ENCODE results near the gene TMC1. TPM values are rescaled to one million over a fixed set of nuclear protein-coding genes. Genes with fewer than 3 reads are reported as not detected.

The TMC1 gene
- total RNA-seq, 2 donors from 2014 or later, result 0.29 to 0.42 TPM

DNA sequence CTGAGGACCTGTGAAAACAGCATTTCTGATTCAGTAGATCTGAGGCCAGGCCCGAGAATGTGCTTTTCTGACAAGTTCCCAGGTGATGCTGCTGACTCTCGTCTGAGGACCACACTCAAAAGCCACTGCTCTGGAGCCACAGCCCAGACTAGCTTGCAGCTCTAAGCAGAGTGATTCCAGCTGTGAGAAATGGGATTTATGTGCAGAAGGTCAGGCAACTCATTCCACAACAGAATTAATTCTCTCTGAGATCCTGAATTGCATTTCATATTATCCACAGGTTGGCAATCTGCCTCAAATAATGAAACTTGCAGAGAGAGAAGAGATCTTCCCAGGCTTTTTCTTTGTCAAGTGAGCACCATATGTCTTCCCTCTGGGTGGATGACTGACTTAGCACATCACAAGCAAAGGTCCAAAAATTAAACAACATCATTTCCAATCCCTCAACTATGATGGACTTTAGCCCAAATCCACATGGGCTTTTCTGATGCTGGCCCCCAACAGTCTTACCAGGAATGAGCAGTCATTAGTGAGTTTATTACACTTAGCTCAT is 291.2 kb downstream of the TMC1 start:
- peaks cover 5% of the 10 kb centered on the region for H3K4me1 ChIP-seq
- H3K27me3 ChIP-seq, result no peaks in the 10 kb centered on the region
- no peaks in the 10 kb centered on the region for H3K36me3 ChIP-seq
- H3K9ac ChIP-seq (ENCODE audit: low read depth in 2 of 2, low read length in 2 of 2), result no peak overlapping the region
- DNase-seq, result no peak
- TF ChIP-seq, protein P1, sequence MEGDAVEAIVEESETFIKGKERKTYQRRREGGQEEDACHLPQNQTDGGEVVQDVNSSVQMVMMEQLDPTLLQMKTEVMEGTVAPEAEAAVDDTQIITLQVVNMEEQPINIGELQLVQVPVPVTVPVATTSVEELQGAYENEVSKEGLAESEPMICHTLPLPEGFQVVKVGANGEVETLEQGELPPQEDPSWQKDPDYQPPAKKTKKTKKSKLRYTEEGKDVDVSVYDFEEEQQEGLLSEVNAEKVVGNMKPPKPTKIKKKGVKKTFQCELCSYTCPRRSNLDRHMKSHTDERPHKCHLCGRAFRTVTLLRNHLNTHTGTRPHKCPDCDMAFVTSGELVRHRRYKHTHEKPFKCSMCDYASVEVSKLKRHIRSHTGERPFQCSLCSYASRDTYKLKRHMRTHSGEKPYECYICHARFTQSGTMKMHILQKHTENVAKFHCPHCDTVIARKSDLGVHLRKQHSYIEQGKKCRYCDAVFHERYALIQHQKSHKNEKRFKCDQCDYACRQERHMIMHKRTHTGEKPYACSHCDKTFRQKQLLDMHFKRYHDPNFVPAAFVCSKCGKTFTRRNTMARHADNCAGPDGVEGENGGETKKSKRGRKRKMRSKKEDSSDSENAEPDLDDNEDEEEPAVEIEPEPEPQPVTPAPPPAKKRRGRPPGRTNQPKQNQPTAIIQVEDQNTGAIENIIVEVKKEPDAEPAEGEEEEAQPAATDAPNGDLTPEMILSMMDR (IDR thresholded peaks at IDR 0.05), result no peak
- no peaks in the 10 kb centered on the region for H3K9me3 ChIP-seq
- no peak overlapping the region for H3K27ac ChIP-seq
- H3K4me3 ChIP-seq, result no peak overlapping the region
- intact Hi-C loops (cut with DNase I), result no loop called here

DNA sequence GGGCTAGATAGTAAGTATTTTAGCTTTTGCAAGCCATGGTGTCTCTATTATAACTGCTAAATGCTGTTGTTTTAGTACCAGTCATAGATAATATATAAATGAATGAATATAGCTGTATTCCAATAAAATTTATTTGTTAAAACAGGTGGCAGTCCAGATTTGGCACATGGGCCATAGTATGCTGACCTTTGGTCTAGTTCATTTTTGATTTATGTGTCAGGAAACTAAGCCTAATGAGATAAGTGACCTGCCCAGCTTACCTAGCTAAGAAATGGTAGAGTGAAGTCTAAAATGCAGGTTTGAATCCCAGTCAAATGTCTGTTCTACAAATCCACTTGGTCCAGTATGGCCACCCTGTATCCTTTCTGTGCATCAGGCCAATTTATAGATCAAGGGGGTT is 292.1 kb downstream of the TMC1 start:
- intact Hi-C loops (cut with DNase I), result no loop called here
- H3K9ac ChIP-seq (ENCODE audit: low read depth in 2 of 2, low read length in 2 of 2), result no peak overlapping the region
- H3K36me3 ChIP-seq, result no peaks in the 10 kb centered on the region
- H3K27me3 ChIP-seq, result no peaks in the 10 kb centered on the region
- TF ChIP-seq, protein P1 (IDR thresholded peaks at IDR 0.05), result no peak
- no peak overlapping the region for H3K4me3 ChIP-seq
- DNase-seq, result no peak
- H3K9me3 ChIP-seq, result no peaks in the 10 kb centered on the region
- H3K4me1 ChIP-seq, result peaks cover 5% of the 10 kb centered on the region
- no peak overlapping the region for H3K27ac ChIP-seq

DNA sequence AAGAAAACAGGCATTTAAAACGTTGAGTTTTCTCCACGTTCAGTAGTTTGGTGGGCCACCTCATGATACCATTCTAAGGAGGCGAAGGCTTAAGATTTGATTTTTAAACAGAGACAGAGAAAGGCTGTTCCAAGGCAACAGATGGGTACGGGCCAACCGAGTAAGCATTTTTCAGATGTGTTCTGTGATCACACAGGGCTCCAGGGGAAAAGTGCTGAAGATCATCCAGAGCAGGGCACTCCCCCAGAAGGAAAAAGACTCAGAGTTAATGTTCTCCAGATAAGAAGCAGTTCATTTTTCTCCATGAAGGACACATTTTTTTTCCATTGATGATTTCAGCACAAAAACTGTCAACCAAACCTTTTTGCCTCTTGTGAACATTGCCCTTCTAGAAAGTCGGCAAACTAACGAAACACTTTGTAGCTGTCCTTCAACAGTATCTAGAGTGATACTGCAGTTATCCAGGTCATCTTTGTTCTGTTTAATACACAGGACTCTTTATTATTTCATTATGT is 292.7 kb downstream of the TMC1 start:
- TF ChIP-seq, protein P1 (IDR thresholded peaks at IDR 0.05), result no peak
- H3K9me3 ChIP-seq, result no peaks in the 10 kb centered on the region
- DNase-seq, result no peak
- no peaks in the 10 kb centered on the region for H3K27me3 ChIP-seq
- H3K4me3 ChIP-seq, result no peak overlapping the region
- H3K4me1 ChIP-seq, result peaks cover 5% of the 10 kb centered on the region
- no peak overlapping the region for H3K9ac ChIP-seq (ENCODE audit: low read depth in 2 of 2, low read length in 2 of 2)
- H3K27ac ChIP-seq, result no peak overlapping the region
- intact Hi-C loops (cut with DNase I), result no loop called here
- H3K36me3 ChIP-seq, result no peaks in the 10 kb centered on the region

DNA sequence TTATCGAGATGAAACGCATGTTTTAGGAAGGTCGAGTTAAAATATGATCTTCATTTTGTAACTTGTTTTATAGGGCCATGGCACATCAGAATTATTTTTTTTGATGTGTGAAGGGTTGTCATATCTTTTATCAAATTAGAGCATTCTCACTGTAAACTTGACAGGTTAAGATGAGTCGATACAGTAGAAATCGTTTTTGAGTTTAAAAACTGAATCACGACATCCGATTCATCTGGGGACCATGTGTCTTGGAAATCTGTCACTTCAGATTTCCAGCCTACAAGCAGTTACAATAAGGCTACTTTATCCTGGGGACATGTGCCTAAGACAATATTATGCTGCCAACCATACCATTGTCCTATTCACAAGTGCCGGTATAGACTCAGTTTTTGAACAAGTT is 295.3 kb downstream of the TMC1 start:
- DNase-seq, result no peak
- no peak overlapping the region for H3K4me3 ChIP-seq
- peaks cover 5% of the 10 kb centered on the region for H3K4me1 ChIP-seq
- TF ChIP-seq, protein P1 (IDR thresholded peaks at IDR 0.05), result no peak
- no peaks in the 10 kb centered on the region for H3K27me3 ChIP-seq
- H3K27ac ChIP-seq, result no peak overlapping the region
- no peaks in the 10 kb centered on the region for H3K9me3 ChIP-seq
- no peaks in the 10 kb centered on the region for H3K36me3 ChIP-seq
- H3K9ac ChIP-seq (ENCODE audit: low read depth in 2 of 2, low read length in 2 of 2), result no peak overlapping the region
- intact Hi-C loops (cut with DNase I), result no loop called here

DNA sequence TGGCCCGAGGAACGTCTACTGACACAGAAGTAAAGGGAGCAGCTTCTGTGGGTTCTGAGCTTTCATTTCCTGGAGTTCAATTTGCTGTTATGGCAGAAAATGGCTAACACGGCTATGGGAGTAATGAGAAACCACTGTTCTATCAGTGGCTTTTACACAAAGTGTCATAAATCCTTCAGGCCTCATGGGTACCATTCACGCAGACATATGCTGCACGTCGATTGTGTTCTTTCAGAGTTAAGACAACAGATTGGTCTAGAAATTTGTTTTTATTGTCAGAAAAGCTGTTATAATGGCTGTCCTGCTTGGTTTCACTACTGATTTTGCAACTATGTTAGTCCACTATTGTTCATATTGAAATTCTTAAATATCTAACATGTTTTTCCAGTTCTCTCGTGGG is 296.0 kb downstream of the TMC1 start:
- no peak overlapping the region for H3K27ac ChIP-seq
- TF ChIP-seq, protein P1 (IDR thresholded peaks at IDR 0.05), result no peak
- no peaks in the 10 kb centered on the region for H3K36me3 ChIP-seq
- intact Hi-C loops (cut with DNase I), result no loop called here
- H3K9me3 ChIP-seq, result no peaks in the 10 kb centered on the region
- no peak overlapping the region for H3K4me3 ChIP-seq
- no peaks in the 10 kb centered on the region for H3K27me3 ChIP-seq
- no peak for DNase-seq
- H3K9ac ChIP-seq (ENCODE audit: low read depth in 2 of 2, low read length in 2 of 2), result no peak overlapping the region
- H3K4me1 ChIP-seq, result peaks cover 5% of the 10 kb centered on the region
